ENCODE measurements around the gene GNG4.

The GNG4 gene

DNA sequence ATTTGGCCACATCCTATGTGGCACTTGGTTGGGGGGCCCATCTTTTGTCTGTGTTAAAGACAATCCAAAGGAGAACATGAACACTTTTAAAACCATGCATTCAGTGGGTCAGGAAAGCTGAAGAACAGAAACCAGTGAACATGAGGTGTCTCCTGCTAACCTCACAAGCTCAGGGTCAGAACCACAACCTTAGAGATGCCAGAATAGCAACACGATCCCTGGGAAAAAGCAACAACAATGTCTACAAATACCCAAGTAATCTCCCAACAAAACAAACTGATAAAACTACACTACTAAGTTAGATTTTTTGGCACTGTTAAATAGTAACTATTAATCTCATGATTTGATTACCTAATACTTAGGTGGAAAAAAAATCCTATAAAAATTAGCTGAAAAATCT lies 34.1 kb upstream of the GNG4 start:
- no peak for DNase-seq
- Histone ChIP-seq H3K4me3 (ENCODE audit: low read depth, low read length) (no peak overlapping the region), H3K23ac (ENCODE audit: low read length) (no peak overlapping the region), H2AK5ac (ENCODE audit: low read length) (no peak overlapping the region), H3K9me3 (ENCODE audit: insufficient read depth, low read depth, low read length) (no peaks in the 10 kb centered on the region), H3K79me1 (ENCODE audit: low read length) (no peaks in the 10 kb centered on the region), H3K27ac (ENCODE audit: low read depth, low read length) (no peak overlapping the region), H3K4me2 (ENCODE audit: low read length) (no peak overlapping the region), H2BK5ac (ENCODE audit: low read depth, low read length, poor library complexity) (no peak overlapping the region), H3K4me1 (ENCODE audit: control insufficient read depth in 1 of 2, insufficient read depth in 2 of 2, low read length in 2 of 2) (peaks cover 3% of the 10 kb centered on the region in 2 experiments), H2AFZ (ENCODE audit: insufficient read depth, low read length, poor library complexity) (no peak overlapping the region), H3K18ac (ENCODE audit: low read length) (no peak overlapping the region), H2BK120ac (ENCODE audit: insufficient read depth, low read length, poor library complexity) (no peak overlapping the region), H4K91ac (ENCODE audit: low read depth, low read length) (no peak overlapping the region), H3K4ac (ENCODE audit: low read depth, low read length) (no peak overlapping the region), H3K36me3 (ENCODE audit: control insufficient read depth in 1 of 2, insufficient read depth in 2 of 2, low read length in 2 of 2) (peaks cover 0 to 1% of the 10 kb centered on the region in 2 experiments), H4K12ac (ENCODE audit: low read depth, low read length) (no peak overlapping the region), H3K79me2 (ENCODE audit: control insufficient read depth, insufficient read depth, low read length, poor library complexity) (no peaks in the 10 kb centered on the region), H2BK12ac (ENCODE audit: low read length) (no peak overlapping the region), H4K8ac (ENCODE audit: low read depth, low read length) (no peak overlapping the region), H3K9ac (ENCODE audit: low read length) (no peak overlapping the region), H3K14ac (ENCODE audit: low read length) (no peak overlapping the region), H3K27me3 (ENCODE audit: insufficient read depth, low read length) (no peaks in the 10 kb centered on the region)
- no CpG with 5 or more reads among the region's 1 CpG for WGBS (ENCODE audit: extremely low coverage, insufficient coverage, insufficient read length)

DNA sequence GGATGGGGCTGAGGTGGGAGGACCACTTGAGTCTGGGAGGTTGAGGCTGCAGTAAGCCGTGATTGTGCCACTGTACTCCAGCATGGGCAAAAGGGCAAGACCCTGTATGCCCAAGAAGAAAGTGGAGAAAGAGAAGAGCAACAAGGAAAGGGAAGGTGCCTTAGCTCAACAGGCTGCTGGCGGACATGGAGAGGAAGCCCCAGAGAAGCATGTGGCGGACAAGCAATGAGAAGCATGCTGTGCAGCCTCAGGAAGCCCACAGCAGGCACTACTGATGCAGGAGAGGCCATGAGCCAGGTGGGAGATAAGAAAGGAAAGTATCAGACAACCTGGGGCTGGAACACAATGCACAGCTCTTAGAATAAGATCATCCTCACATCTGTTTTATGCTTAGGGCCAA lies 32.6 kb upstream of the GNG4 start:
- Histone ChIP-seq H3K18ac (ENCODE audit: low read length) (no peak overlapping the region), H4K8ac (ENCODE audit: low read depth, low read length) (no peak overlapping the region), H3K79me2 (ENCODE audit: control insufficient read depth, insufficient read depth, low read length, poor library complexity) (no peaks in the 10 kb centered on the region), H3K4me2 (ENCODE audit: low read length) (no peak overlapping the region), H4K12ac (ENCODE audit: low read depth, low read length) (no peak overlapping the region), H2BK12ac (ENCODE audit: low read length) (no peak overlapping the region), H3K9me3 (ENCODE audit: insufficient read depth, low read depth, low read length) (no peaks in the 10 kb centered on the region), H3K27me3 (ENCODE audit: insufficient read depth, low read length) (no peaks in the 10 kb centered on the region), H3K27ac (ENCODE audit: low read depth, low read length) (no peak overlapping the region), H3K9ac (ENCODE audit: low read length) (no peak overlapping the region), H3K23ac (ENCODE audit: low read length) (no peak overlapping the region), H4K91ac (ENCODE audit: low read depth, low read length) (no peak overlapping the region), H2AFZ (ENCODE audit: insufficient read depth, low read length, poor library complexity) (no peak overlapping the region), H3K4me3 (ENCODE audit: low read depth, low read length) (no peak overlapping the region), H2AK5ac (ENCODE audit: low read length) (no peak overlapping the region), H2BK120ac (ENCODE audit: insufficient read depth, low read length, poor library complexity) (no peak overlapping the region), H2BK5ac (ENCODE audit: low read depth, low read length, poor library complexity) (no peak overlapping the region), H3K4ac (ENCODE audit: low read depth, low read length) (no peak overlapping the region), H3K79me1 (ENCODE audit: low read length) (no peaks in the 10 kb centered on the region), H3K4me1 (ENCODE audit: control insufficient read depth in 1 of 2, insufficient read depth in 2 of 2, low read length in 2 of 2) (peaks cover 3% of the 10 kb centered on the region in 2 experiments), H3K14ac (ENCODE audit: low read length) (no peak overlapping the region), H3K36me3 (ENCODE audit: control insufficient read depth in 1 of 2, insufficient read depth in 2 of 2, low read length in 2 of 2) (peaks cover 0 to 1% of the 10 kb centered on the region in 2 experiments)
- no peak for DNase-seq
- WGBS (ENCODE audit: extremely low coverage, insufficient coverage, insufficient read length): no CpG with 5 or more reads among the region's 3 CpGs

- H3K79me2 ChIP-seq (ENCODE audit: control insufficient read depth, insufficient read depth, low read length, poor library complexity): no peaks in the 10 kb centered on the region
- no peak overlapping the region for H3K14ac ChIP-seq (ENCODE audit: low read length)
- H4K91ac ChIP-seq (ENCODE audit: low read depth, low read length): no peak overlapping the region
- H2AK5ac ChIP-seq (ENCODE audit: low read length): no peak overlapping the region
- H3K4me2 ChIP-seq (ENCODE audit: low read length): no peak overlapping the region
- peaks cover under 1% of the 10 kb centered on the region for H3K79me1 ChIP-seq (ENCODE audit: low read length)
- H2BK120ac ChIP-seq (ENCODE audit: insufficient read depth, low read length, poor library complexity): no peak overlapping the region
- H3K18ac ChIP-seq (ENCODE audit: low read length): no peak overlapping the region
- no peak overlapping the region for H3K4me3 ChIP-seq (ENCODE audit: low read depth, low read length)
- DNase-seq: no peak
- H3K27me3 ChIP-seq (ENCODE audit: insufficient read depth, low read length): no peaks in the 10 kb centered on the region
- no peak overlapping the region for H2BK12ac ChIP-seq (ENCODE audit: low read length)
- H3K9ac ChIP-seq (ENCODE audit: low read length): no peak overlapping the region
- no CpG with 5 or more reads among the region's 3 CpGs for WGBS (ENCODE audit: extremely low coverage, insufficient coverage, insufficient read length)
- no peak overlapping the region for H4K12ac ChIP-seq (ENCODE audit: low read depth, low read length)
- H3K27ac ChIP-seq (ENCODE audit: low read depth, low read length): no peak overlapping the region
- no peak overlapping the region for H3K23ac ChIP-seq (ENCODE audit: low read length)
- H3K9me3 ChIP-seq (ENCODE audit: insufficient read depth, low read depth, low read length): peaks cover 5% of the 10 kb centered on the region
- no peak overlapping the region for H3K4ac ChIP-seq (ENCODE audit: low read depth, low read length)
- peaks cover 5 to 7% of the 10 kb centered on the region in 2 experiments for H3K36me3 ChIP-seq (ENCODE audit: control insufficient read depth in 1 of 2, insufficient read depth in 2 of 2, low read length in 2 of 2)
- no peak overlapping the region for H4K8ac ChIP-seq (ENCODE audit: low read depth, low read length)
- H2BK5ac ChIP-seq (ENCODE audit: low read depth, low read length, poor library complexity): no peak overlapping the region
- H2AFZ ChIP-seq (ENCODE audit: insufficient read depth, low read length, poor library complexity): no peak overlapping the region
- H3K4me1 ChIP-seq (ENCODE audit: control insufficient read depth in 1 of 2, insufficient read depth in 2 of 2, low read length in 2 of 2): peaks cover 3% of the 10 kb centered on the region in 2 experiments
These were observed 30.1 kb upstream of the GNG4 start for GRCh38 chr1:235679644-235680043.

DNA sequence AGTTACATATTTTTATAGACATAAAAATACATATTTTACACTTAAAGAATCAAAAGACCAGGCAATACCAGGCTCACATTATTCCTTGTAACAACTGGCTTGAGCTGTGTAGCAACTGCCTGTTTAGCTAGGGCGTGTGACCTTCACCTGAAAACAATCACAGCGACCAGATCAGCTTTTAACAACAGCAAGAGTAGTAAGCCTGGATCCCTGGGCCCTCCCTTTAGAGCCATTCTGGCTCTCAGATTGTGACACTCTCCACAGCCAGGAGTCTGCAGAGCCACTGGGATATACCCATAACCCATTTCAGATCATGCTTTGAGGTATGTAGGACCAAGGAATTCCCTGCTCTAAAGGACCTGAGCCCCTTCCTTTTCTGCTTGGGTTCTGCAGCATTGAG lies 29.4 kb upstream of the GNG4 start:
- H3K23ac ChIP-seq (ENCODE audit: low read length): no peak overlapping the region
- H3K36me3 ChIP-seq (ENCODE audit: control insufficient read depth in 1 of 2, insufficient read depth in 2 of 2, low read length in 2 of 2): peaks cover 5 to 7% of the 10 kb centered on the region in 2 experiments
- H3K27me3 ChIP-seq (ENCODE audit: insufficient read depth, low read length): no peaks in the 10 kb centered on the region
- H4K91ac ChIP-seq (ENCODE audit: low read depth, low read length): no peak overlapping the region
- no peak overlapping the region for H2BK5ac ChIP-seq (ENCODE audit: low read depth, low read length, poor library complexity)
- no peak overlapping the region for H3K9ac ChIP-seq (ENCODE audit: low read length)
- H2BK12ac ChIP-seq (ENCODE audit: low read length): no peak overlapping the region
- no CpG with 5 or more reads among the region's 2 CpGs for WGBS (ENCODE audit: extremely low coverage, insufficient coverage, insufficient read length)
- H2AFZ ChIP-seq (ENCODE audit: insufficient read depth, low read length, poor library complexity): no peak overlapping the region
- no peak overlapping the region for H3K4ac ChIP-seq (ENCODE audit: low read depth, low read length)
- no peak overlapping the region for H2AK5ac ChIP-seq (ENCODE audit: low read length)
- H3K18ac ChIP-seq (ENCODE audit: low read length): no peak overlapping the region
- no peak overlapping the region for H3K4me2 ChIP-seq (ENCODE audit: low read length)
- peaks cover 3% of the 10 kb centered on the region in 2 experiments for H3K4me1 ChIP-seq (ENCODE audit: control insufficient read depth in 1 of 2, insufficient read depth in 2 of 2, low read length in 2 of 2)
- H3K79me1 ChIP-seq (ENCODE audit: low read length): peaks cover 2% of the 10 kb centered on the region
- peaks cover 5% of the 10 kb centered on the region for H3K9me3 ChIP-seq (ENCODE audit: insufficient read depth, low read depth, low read length)
- H3K27ac ChIP-seq (ENCODE audit: low read depth, low read length): no peak overlapping the region
- no peak overlapping the region for H2BK120ac ChIP-seq (ENCODE audit: insufficient read depth, low read length, poor library complexity)
- no peak overlapping the region for H3K14ac ChIP-seq (ENCODE audit: low read length)
- no peak for DNase-seq
- no peak overlapping the region for H4K12ac ChIP-seq (ENCODE audit: low read depth, low read length)
- no peak overlapping the region for H3K4me3 ChIP-seq (ENCODE audit: low read depth, low read length)
- no peak overlapping the region for H4K8ac ChIP-seq (ENCODE audit: low read depth, low read length)
- no peaks in the 10 kb centered on the region for H3K79me2 ChIP-seq (ENCODE audit: control insufficient read depth, insufficient read depth, low read length, poor library complexity)
